HT1080 (cell line): ENCODE results near the gene DNAH7. TPM values are rescaled to one million over a fixed set of nuclear protein-coding genes. Genes with fewer than 3 reads are reported as not detected.
"Not testable (repeated sequence)": the region's sequence is repeated elsewhere in the genome, so short reads cannot be mapped to it uniquely, and the experiment has no call there.

Source experiments
- DNase-seq: peaks from one replicate; pipeline ENCODE4 v3.0.0-alpha.2; 2015; ENCODE audit warnings: low read depth
- total RNA-seq: library from RNA; depleted of rRNA; stranded (reverse); fragments of >200 nt; shearing (Covaris generic); gene quantifications from 2 replicates; pipeline ENCODE4 v1.2.3, GENCODE V29; 2014

The DNAH7 gene
- total RNA-seq, 1 experiment from 2014 or later = 0.06 TPM

GRCh38 chr2:195984923-195985726 is 83.5 kb downstream of the DNAH7 start:
- DNase-seq = no peak

GRCh38 chr2:195967336-195967735 is 101.3 kb downstream of the DNAH7 start:
- DNase-seq = peak; percentile 8

DNA sequence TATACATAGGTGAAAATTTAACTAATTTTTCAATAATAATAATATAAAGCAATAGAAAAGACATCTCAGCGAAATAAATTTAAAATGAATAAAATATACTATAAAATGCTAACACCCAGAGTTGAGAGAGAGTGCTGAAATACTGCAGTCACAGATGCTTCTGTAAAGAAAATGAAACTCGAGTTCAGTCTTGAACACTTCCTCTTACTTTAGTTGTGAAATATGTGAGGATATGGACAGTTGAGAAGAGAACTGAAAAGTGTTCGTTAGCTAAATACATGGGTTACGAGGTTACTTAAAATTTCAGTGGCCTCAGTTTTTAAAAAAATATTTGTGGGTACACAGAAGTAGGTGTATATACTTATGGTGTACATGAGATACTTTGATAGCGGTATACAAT is 106.8 kb downstream of the DNAH7 start:
- no peak for DNase-seq

- no peak for DNase-seq
Measured at GRCh38 chr2:195959341-195959740, 109.3 kb downstream of the DNAH7 start.

- no peak for DNase-seq
Measured at GRCh38 chr2:195956725-195957124, 111.9 kb downstream of the DNAH7 start.

DNA sequence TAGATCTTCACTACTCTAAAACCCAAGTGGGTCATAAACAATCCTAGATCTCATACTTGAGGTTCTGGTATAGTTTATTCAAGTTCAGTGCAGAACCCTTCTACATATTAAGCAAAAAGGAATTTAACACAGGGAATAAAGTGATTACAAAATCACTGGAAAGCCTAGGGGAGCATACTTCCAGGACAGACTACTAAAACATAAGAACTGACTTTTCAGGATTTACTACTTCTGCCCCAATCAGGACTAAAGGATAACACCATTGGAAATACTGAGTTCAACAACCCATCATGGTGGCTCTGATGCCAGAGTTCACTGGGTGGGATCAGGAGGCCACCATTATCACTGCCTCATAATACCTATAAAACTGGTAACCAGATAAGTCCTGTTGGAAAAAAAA is 123.6 kb downstream of the DNAH7 start:
- DNase-seq = no peak

DNA sequence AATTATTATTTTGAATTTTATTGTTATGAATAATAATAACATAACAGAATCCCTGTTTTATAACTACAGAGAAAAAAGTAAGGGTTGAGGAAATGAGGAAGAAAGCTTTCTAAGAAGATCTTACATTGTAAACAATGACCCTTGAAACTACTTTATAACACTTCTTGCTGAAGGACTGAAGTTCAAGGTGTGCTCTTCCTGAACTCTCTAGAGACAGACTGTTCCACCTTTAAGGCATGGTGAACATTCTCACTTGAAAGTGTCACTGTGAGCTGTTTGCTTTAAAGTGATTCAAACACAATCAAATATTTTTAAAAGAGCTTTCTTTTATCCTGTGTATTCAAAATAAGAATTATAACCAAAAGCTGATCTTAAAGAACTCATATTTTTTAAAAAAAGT is 131.5 kb downstream of the DNAH7 start:
- DNase-seq = no peak

DNA sequence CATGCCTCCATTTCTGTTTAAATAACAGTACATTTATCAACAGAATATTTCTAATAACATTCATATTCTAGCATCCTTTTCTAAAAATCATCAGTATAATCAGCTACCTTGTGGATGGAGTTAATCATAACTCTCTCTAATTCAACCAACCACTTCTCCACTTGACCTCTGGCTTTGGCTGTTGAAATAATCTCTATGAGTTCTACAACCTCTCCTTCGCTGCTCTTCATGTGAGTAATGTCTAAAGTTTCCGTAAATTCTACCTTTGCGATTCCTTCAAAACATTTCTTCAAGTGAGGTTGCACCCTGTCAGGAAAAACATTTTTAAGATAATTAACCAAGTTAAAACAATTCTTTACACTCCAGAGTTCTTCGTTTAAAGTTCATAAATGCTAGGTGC is 134.2 kb downstream of the DNAH7 start:
- DNase-seq = no peak

DNA sequence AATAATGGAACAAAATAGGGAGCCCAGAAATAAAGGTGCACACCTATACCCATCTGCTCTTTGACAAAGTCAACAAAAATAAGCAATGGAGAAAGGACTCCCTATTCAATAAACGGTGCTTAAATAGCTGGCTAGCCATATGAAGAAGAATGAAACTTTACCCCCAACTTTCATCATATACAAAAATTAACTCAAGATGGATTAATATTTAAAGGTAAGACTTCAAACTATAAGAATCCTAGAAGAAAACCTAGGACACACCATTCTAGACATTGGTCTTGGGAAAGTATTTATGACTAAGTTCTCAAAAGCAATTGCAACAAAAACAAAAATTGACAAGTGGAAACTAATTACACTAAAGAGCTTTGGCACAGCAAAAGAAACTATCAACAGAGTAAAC is 139.1 kb downstream of the DNAH7 start:
- no peak for DNase-seq

- no peak for DNase-seq
Measured at GRCh38 chr2:195925120-195925519, 143.5 kb downstream of the DNAH7 start.

- DNase-seq = no peak
Measured at GRCh38 chr2:195923889-195924288, 144.7 kb downstream of the DNAH7 start.

DNA sequence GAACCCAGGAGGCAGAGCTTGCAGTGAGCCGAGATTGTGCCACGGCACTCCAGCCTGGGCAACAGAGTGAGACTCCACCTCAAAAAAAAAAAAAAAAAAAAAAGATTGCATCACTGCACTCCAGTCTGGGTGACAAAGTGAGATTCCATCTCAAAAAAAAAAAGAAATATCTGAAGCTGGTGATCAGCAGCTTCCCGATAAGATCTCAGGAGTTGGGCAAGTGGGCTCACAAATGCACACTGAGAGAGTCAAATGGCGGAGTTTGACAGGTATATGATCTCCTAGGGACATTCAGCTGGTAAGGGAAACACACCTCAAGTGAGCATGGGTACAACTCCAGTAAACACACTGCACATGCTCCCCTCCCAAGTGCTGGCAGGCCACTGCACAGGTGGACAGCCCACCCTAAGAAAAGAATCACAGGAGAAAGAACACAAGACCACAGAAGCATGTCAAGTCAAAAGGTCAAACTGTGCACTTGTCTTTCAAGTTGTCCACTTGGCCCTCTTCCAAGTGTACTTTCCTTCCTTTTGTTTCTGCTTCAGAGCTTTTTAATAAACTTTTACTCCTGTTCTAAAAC is 151.5 kb downstream of the DNAH7 start:
- not testable (repeated sequence) for DNase-seq

DNA sequence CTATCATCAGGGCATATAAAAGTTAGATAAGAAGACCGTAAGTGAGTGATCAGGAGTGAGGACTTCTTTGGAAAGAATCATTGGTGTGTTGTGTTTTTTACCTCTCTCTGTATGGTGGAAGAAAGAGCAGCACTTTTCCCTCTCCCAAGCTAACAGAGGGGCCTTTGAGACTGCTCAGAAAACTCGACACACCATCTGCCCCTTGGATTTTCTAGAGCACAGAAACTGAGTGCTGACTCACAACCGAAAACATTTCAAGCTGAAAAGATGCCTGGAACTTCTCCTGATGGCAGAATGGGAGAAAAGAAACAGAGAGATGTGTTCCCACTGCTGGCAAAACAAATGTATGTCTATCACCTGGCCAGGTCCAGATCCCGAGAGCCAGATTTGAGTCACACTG is 156.6 kb downstream of the DNAH7 start:
- no peak for DNase-seq

GRCh38 chr2:195910570-195910969 is 158.1 kb downstream of the DNAH7 start:
- no peak for DNase-seq

GRCh38 chr2:195909926-195910325 is 158.7 kb downstream of the DNAH7 start:
- DNase-seq = no peak

DNA sequence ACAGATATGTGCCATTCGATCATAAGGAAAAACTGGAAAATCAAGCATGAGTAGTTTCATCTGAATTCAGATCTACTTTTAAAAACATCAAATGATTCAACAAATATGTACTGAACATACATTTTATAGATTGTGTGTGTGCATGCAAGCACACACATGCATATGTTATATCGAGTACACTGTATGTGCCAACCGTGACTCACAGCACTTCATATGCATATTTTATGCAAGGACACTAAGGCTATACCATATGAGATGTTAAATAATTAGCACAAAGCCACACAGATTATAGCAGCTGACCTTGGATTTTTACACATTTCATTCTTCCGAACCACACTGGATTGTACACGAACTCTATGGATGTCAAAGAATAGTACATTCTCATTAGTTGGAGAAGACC is 161.2 kb downstream of the DNAH7 start:
- no peak for DNase-seq

GRCh38 chr2:195903956-195904355 is 164.7 kb downstream of the DNAH7 start:
- no peak for DNase-seq

DNA sequence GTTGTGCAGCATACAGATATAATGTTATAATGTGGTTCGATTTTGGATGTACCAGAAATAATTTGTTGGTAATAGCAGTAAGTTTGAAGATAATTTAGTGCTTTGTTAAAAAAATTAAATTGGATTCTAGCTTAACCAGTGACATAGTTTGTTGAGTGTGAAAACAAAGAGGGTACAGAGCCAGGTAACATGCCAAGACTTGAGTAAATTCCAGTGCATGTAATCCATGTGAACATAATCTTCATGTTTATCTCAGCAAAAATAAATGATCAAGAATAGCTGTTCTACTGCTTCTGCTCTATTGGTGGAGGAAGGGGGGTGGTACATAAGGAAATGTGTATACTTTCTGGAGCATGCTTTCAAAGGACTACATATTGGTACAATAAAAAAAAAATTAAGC is 165.8 kb downstream of the DNAH7 start:
- DNase-seq = no peak

DNA sequence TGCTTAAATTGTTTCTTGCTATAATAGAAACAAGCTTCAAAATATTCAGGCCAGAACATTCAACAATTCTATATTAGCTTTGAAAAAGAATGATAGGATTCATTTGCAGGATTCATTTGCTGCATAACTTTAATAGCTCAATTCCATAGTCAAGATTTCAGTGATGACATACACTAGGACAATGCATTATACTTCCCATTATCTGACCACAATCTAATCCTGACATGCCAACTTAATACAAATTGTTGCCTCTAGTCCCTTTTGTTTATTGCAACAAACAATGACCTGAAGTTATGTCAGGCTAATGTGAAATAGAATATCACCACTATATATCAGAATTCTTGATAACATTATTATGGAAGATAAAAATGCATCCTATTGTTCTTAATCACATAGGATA is 169.4 kb downstream of the DNAH7 start:
- no peak for DNase-seq

DNA sequence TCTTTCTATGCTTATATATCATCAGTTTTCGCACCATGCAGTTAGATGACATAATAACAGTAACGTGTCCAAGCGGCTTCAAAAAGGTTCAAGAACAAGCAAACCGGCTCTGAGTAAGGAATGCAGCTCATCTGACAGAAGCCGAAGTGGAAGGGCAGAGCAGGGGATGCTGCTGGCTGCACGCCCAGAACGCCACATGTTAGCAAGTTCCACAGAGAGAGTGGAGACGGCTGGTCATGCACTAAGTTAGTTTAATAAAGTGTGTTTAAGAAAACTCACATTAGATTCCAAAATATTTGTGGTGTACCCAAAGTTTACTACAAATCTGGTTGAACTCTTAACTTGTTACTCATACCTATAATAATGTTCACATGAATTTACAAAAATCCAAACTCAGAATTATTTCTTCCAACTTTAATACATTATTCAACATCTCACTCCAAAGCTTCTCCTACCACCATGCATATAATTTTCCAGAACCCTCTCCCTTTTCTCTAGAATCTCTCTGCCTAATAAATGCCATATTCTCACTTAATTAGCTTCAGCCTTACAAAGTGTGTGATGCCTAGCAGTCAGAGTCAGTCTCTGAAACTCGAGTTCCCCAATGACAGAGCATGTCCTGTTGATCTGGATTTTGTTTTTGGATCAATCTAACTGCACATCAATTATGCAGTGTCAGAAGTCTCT is 170.0 kb downstream of the DNAH7 start:
- peak; percentile 32 for DNase-seq

- no peak for DNase-seq
Measured at GRCh38 chr2:195891081-195891480, 177.6 kb downstream of the DNAH7 start.

DNA sequence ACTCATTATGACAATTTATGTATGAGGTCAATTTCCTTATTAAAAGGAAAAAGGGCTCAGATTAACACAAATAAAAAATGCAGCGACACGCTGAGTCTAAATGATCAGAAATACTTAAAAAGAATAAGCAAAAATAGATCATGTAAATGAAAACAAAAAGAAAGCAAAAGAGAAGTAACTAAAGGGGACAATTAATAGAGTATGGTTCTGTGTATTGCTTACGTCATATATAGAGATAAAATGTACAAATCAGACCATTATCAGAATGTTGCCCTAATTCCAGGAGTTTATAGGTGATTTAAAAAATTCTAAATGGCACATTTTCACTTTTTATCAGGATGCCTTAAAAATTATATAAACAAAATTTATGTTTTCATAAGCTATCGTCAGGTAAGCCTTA is 189.5 kb downstream of the DNAH7 start:
- DNase-seq = no peak

DNA sequence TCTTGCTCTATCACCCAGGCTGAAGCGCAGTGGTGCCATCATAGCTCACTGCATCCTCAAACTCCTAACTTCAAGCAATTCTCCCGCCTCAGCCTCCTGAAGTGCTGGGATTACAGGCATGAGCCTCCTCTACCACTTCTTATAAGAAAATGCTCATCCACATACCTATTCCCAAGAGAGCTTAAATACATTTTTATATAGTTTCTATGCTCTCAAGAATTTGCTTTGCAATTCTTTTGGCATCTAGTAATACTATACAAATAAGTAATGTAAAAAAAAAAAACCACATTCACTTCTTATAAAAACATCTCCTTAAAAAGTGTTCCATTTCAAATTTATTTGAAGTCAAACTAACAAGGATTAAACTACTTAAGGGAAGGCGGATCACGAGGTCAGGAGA is 197.3 kb downstream of the DNAH7 start:
- DNase-seq = no peak
